Stimulated activated CD4-positive, alpha-beta T cell treated with anti-CD3 and anti-CD28 coated beads, Interleukin-15, amount 100 ng/mL, for 1 hour (primary cell): Measurements from ENCODE around the gene THRB.
"Not testable (repeated sequence)": the region's sequence is repeated elsewhere in the genome, so short reads cannot be mapped to it uniquely, and the experiment has no call there.

Experiments used
- DNase-seq, 2 donors: peaks; one replicate each; pipeline ENCODE4 v3.0.0-alpha.2; 2020; ENCODE audit warnings: low read depth in 1 of 2, low spot score in 1 of 2

Gene THRB

DNA sequence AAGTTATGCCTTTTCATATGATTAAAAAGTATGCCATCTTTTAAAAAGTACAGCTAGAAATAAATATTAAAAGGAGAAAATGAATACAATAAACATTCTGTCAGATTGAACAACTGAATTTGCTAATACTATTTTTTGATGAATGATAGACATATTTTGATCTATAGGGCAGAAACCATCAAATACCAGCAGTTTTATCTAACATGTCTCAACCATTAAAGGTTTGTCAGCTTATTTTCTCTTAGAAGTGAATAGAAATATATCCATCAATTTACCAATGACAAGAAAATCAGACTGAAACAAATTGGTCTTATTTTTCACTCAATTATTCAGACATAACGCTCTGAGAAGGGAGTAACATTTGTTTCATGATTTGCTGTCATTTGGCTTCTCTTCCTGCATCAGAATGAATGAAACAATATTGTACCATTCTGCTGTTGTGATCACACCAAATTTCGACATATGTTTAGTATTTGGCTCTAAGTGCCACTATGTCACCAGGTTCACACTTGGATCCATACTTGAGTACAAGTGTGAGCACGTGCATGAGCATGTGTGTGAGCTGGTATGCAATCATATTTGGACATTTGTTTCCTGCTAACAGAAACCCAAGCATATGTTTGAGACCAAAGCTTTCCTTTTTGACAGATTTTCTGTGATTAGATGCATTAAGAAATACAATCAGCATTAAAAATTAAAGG lies 86.5 kb downstream of the THRB start:
- DNase-seq: no peak

- no peak for DNase-seq
Observed at GRCh38 chr3:24406900-24407299, 87.8 kb downstream of the THRB start.

- DNase-seq: no peak
Observed at GRCh38 chr3:24405057-24405456, 89.6 kb downstream of the THRB start.

- no peak for DNase-seq
Observed at GRCh38 chr3:24401811-24402185, 92.9 kb downstream of the THRB start.

- no peak for DNase-seq
Observed at GRCh38 chr3:24401090-24401810, 93.4 kb downstream of the THRB start.

DNA sequence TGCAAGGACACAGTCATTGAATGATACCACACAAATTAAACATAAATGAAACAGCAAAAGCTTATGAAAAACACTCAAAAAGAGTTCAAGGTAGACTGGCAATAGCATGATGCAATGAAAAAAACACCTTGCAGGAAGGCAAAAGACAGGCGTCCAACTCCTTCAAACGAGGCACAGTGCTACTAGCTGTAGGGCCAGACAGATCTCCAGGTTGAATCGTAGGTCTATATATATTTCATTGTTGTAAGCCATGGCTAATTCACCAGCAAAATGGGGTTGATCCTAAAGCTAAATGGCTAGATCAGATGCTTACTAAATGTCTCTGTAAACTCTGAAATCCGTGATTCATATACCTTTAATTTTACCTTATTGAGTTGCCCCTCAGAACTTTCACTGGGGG lies 94.2 kb downstream of the THRB start:
- no peak for DNase-seq

DNA sequence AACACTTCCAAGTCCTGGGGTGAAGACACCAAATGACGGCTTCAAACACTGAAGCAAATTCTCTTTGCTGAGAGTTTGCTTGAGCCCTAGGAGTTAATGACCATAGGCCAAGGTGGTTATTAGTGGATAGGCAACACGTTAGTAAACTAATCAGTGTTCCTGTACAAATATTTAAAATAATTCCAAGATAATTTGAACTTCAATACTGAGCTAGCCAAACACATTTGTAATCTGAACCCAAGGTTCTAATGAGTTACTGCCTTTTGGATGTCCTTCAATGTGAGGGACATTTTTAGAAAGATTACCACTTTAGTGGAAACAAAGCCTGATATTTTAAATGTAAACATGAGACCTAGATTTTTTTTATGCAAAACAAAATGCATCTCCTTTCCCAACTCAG lies 94.6 kb downstream of the THRB start:
- DNase-seq: no peak

DNA sequence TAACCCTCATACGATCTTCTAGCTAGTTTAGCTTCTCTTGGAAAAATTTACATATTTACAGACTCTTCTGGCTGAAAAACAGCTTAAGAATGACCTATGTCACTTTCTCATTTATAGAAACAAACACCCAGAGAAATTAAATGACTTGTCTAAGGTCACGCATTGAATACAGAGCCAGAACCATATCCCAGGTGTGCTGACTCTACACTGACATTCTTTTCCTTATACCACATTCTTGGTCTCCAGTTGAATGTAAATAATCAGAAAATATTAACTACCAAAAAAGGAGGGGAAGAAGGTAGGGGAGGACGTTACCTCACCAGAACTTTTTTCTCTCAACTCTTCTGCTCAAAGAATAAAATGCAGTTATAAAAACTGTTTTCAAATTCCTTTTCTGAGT lies 95.0 kb downstream of the THRB start:
- DNase-seq: no peak

- not testable (repeated sequence) for DNase-seq
Observed at GRCh38 chr3:24398712-24399111, 95.9 kb downstream of the THRB start.

GRCh38 chr3:24396338-24396737 lies 98.3 kb downstream of the THRB start:
- DNase-seq: no peak

DNA sequence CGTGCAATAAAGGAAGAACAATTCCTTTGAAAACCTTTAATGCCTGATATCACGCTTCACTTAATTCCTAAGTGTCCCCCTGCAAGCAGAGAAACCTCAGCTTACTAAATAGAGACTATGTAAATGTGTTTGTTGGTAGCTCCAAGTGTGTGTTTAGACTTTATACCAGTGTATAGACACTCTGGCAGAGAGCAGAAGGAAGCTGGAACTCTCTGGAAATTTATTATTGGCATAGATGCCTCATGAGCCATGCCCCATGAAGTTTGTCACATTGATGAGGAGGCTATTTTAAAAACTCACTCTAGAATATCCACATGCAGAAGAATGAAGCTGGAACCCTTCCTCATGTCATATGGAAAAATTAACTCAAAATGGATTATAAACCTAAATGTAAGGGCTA lies 99.9 kb downstream of the THRB start:
- no peak for DNase-seq

GRCh38 chr3:24393316-24393715 lies 101.3 kb downstream of the THRB start:
- no peak for DNase-seq

- DNase-seq: no peak
Observed at GRCh38 chr3:24390169-24391130, 104.2 kb downstream of the THRB start.

GRCh38 chr3:24389108-24390090 lies 105.3 kb downstream of the THRB start:
- no peak for DNase-seq

GRCh38 chr3:24388611-24389010 lies 106.0 kb downstream of the THRB start:
- no peak for DNase-seq

DNA sequence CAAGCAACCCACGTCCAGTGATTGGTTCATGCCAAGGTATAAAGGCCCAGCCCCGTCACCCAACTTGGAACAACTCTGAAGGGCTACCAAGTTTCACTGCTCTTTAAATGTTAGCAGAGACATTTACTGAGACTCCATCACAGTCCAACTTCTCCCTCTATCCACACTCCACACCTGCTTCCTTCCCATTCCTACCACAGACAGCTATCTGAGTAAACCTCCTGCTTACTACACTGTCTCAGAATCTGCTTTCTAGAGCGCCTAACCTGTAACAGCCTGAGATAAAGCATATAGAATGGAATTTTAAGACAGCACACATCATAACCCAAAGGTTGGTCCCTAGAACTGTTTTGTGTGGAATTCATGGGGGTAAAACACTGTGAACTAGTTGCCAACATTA lies 106.5 kb downstream of the THRB start:
- no peak for DNase-seq

- DNase-seq: no peak
Observed at GRCh38 chr3:24387493-24387892, 107.2 kb downstream of the THRB start.

- no peak for DNase-seq
Observed at GRCh38 chr3:24387000-24387399, 107.7 kb downstream of the THRB start.

DNA sequence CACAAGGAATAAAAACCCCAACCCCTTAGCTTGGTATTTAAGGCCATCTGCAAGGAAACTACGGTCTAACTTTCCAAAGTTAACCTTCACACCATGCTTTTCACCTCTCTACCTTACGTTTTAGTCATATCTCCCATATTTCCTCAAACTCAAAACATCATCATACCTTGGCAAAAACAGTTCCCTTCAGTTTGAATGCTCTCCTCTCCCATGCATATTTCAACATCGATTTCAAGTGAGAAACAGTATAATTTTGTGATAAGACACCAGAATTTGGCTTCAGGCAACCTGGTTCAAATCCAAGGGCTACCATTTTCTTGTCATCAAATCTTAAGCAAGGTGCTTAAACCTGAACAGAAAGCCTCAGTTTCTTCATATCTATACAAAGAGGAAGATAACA lies 108.2 kb downstream of the THRB start:
- DNase-seq: no peak

- no peak for DNase-seq
Observed at GRCh38 chr3:24385012-24385615, 109.5 kb downstream of the THRB start.
